K562 (cell line): Measurements from ENCODE around the gene PRMT2. TPM values are rescaled to one million over a fixed set of nuclear protein-coding genes. Genes with fewer than 3 reads are reported as not detected.

Experiments used
- ATAC-seq: fragments of 200-7000 bp; cut with Tn5 transposase; 3 replicates; pipeline ENCODE4 v1.9.1; 2020; ENCODE audit warnings: moderate library complexity
- BruUV-seq: library from RNA; stranded (reverse); fragments of 400-500 nt; replicated peaks from 2 replicates; lab custom pipeline; 2021; lab: Mats Ljungman, UMichigan
- CTCF ChIA-PET: fragments of 300-600 bp; formaldehyde crosslinking; extraction: SDS; loops from one replicate; lab custom pipeline; 2021; ENCODE audit warnings: low intra/inter-chr PET ratio; lab: Yijun Ruan, JAX
- POLR2A ChIA-PET: fragments of 300-600, 350-650 bp; sonication (Branson Sonifier 250); formaldehyde crosslinking; extraction: SDS; loops from one replicate; lab custom pipeline; 2021; ENCODE audit warnings: antibody characterized with exemption, inconsistent platforms; lab: Yijun Ruan, JAX
- DNase-seq, 4 experiments: peaks; one replicate each; pipeline versions ENCODE4 v3.0.0 to v3.0.0-alpha.2; 2011 to 2018; ENCODE audit warnings: low spot score in 3 of 4, mixed read lengths in 3 of 4; ENCODE audit errors: extremely low read depth in 1 of 4
- FAIRE-seq: peaks from 2 replicates; lab custom pipeline; 2011; peaks lifted over from hg19 to GRCh38; lab: Jason Lieb, UNC
- H2AFZ ChIP-seq: 2 replicates; pipeline ENCODE4 v1.6.0; 2011; ENCODE audit warnings: low read depth, low read length, control low read depth, inconsistent platforms
- H3K27ac ChIP-seq: fragments of 200-600 bp; 3 replicates; pipeline ENCODE4 v1.8.0; 2011; ENCODE audit warnings: low read depth, mild to moderate bottlenecking, control low read depth, inconsistent platforms, low read length, moderate library complexity, mixed read lengths; ENCODE audit errors: extremely low read depth
- H3K27me3 ChIP-seq, 2 experiments: fragments of 300-600 bp in 1 of 2; 2 replicates in 1 of 2; 3 replicates in 1 of 2; pipeline versions ENCODE4 v1.6.0 to v1.8.0; 2011; ENCODE audit warnings: inconsistent platforms in 2 of 2, low read length in 2 of 2, mild to moderate bottlenecking in 1 of 2, mixed read lengths in 1 of 2, moderate library complexity in 1 of 2; ENCODE audit not compliant: control insufficient read depth in 2 of 2, insufficient read depth in 2 of 2
- H3K36me3 ChIP-seq: fragments of 300-600 bp; 3 replicates; pipeline ENCODE4 v1.8.0; 2011; ENCODE audit warnings: mild to moderate bottlenecking, low read length, inconsistent platforms; ENCODE audit not compliant: control insufficient read depth, insufficient read depth
- H3K4me1 ChIP-seq, 2 experiments: fragments of 200-600 bp in 1 of 2; replicated peaks in 1 of 2; 2 replicates in 1 of 2; 3 replicates in 1 of 2; pipeline versions ENCODE4 v1.5.1 to v1.8.0; 2011; ENCODE audit warnings: inconsistent platforms in 2 of 2, low read length in 2 of 2, mild to moderate bottlenecking in 1 of 2, mixed read lengths in 1 of 2, moderate library complexity in 1 of 2; ENCODE audit not compliant: control insufficient read depth in 2 of 2, insufficient read depth in 2 of 2
- H3K4me2 ChIP-seq: 2 replicates; pipeline ENCODE4 v1.6.1; 2011; ENCODE audit warnings: low read length, control low read depth, inconsistent platforms, mixed read lengths; ENCODE audit not compliant: insufficient read depth
- H3K4me3 ChIP-seq: fragments of 200-600 bp; sonication (generic), shearing (Covaris generic); 2 replicates; pipeline ENCODE4 v1.5.1; 2016; ENCODE audit warnings: control low read depth, inconsistent platforms
- H3K79me2 ChIP-seq: fragments of 200-600 bp; 3 replicates; pipeline ENCODE4 v1.8.0; 2011; ENCODE audit warnings: low read length, inconsistent platforms; ENCODE audit not compliant: control insufficient read depth, insufficient read depth
- H3K9ac ChIP-seq, 2 experiments: 2 replicates each; pipeline versions ENCODE4 v1.6.0 to v1.6.1; 2011; ENCODE audit warnings: low read depth in 2 of 2, low read length in 2 of 2, control low read depth in 1 of 2, inconsistent platforms in 1 of 2, mild to moderate bottlenecking in 1 of 2, mixed read lengths in 1 of 2; ENCODE audit not compliant: insufficient read depth in 1 of 2
- H3K9me1 ChIP-seq: one replicate; pipeline ENCODE4 v1.6.0; 2011; ENCODE audit warnings: inconsistent platforms, mild to moderate bottlenecking, low read length, moderate library complexity; ENCODE audit not compliant: control insufficient read depth, insufficient read depth
- H3K9me3 ChIP-seq: replicated peaks from 2 replicates; pipeline ENCODE4 v1.5.1; 2011; ENCODE audit warnings: low read depth, low read length, inconsistent platforms; ENCODE audit not compliant: control insufficient read depth, insufficient read depth
- H4K20me1 ChIP-seq: replicated peaks from 2 replicates; pipeline ENCODE4 v1.6.1; 2011; ENCODE audit warnings: low read length, inconsistent platforms, mixed read lengths; ENCODE audit not compliant: control insufficient read depth, insufficient read depth
- CC2D1A ChIP-seq: fragments of 450-650 bp; IDR thresholded peaks from 2 replicates; pipeline ENCODE4 v1.6.1; 2017; ENCODE audit warnings: mild to moderate bottlenecking
- CHD4 ChIP-seq: fragments of 200-600 bp; sonication (generic); IDR thresholded peaks from 3 replicates; pipeline ENCODE4 v1.6.1; 2012; ENCODE audit warnings: low read depth, mild to moderate bottlenecking, mixed read lengths, low read length, inconsistent platforms; ENCODE audit not compliant: insufficient read depth, insufficient replicate concordance, poor library complexity, severe bottlenecking
- CREBBP ChIP-seq: IDR thresholded peaks from one replicate; pipeline ENCODE4 v1.6.1; 2012; ENCODE audit warnings: low read depth, mild to moderate bottlenecking, control low read depth, inconsistent platforms, low read length
- FOXM1 ChIP-seq, 2 experiments: fragments of 450-650 bp in 1 of 2; sonication (generic) in 1 of 2; formaldehyde crosslinking in 1 of 2; IDR thresholded peaks; 2 replicates each; pipeline versions ENCODE4 v1.6.1 to v1.9.0; 2017 to 2022; ENCODE audit warnings: low read depth in 2 of 2, mild to moderate bottlenecking in 2 of 2, missing genetic modification reagents in 1 of 2, moderate library complexity in 1 of 2
- HMG20A ChIP-seq: fragments of 450-650 bp; formaldehyde crosslinking; conservative IDR thresholded peaks from 2 replicates; pipeline ENCODE4 v1.4.0; 2020; ENCODE audit warnings: mild to moderate bottlenecking, mixed read lengths
- HNRNPH1 ChIP-seq: fragments of 200-400 bp; formaldehyde crosslinking; optimal IDR thresholded peaks from 2 replicates; pipeline ENCODE3; 2017; ENCODE audit warnings: low read depth, mild to moderate bottlenecking, low read length, moderate library complexity
- PHF20 ChIP-seq: fragments of 450-650 bp; IDR thresholded peaks from 2 replicates; pipeline ENCODE4 v1.6.1; 2018; ENCODE audit not compliant: partially characterized antibody
- PREB ChIP-seq: sonication (generic); formaldehyde crosslinking; IDR thresholded peaks from 2 replicates; pipeline ENCODE4 v1.8.1; 2023; ENCODE audit warnings: mild to moderate bottlenecking, missing genetic modification reagents
- RBM17 ChIP-seq: fragments of 200-400 bp; formaldehyde crosslinking; IDR thresholded peaks from 2 replicates; pipeline ENCODE4 v1.6.1; 2017; ENCODE audit warnings: low read depth, mild to moderate bottlenecking, low read length, borderline replicate concordance
- REST ChIP-seq, 2 experiments: fragments of 450-650 bp; formaldehyde crosslinking in 1 of 2; IDR thresholded peaks; 2 replicates each; pipeline versions ENCODE4 v1.4.0 to v1.6.1; 2014 to 2020; ENCODE audit warnings: mild to moderate bottlenecking in 2 of 2, borderline replicate concordance in 1 of 2, low read depth in 1 of 2
- SLC30A9 ChIP-seq: fragments of 250-450 bp; sonication (Bioruptor Pico); IDR thresholded peaks from 2 replicates; pipeline ENCODE4 v1.8.0; 2022; ENCODE audit warnings: mild to moderate bottlenecking, moderate library complexity
- SPI1 ChIP-seq: IDR thresholded peaks from 2 replicates; pipeline ENCODE4 v1.6.1; 2011; ENCODE audit warnings: low read depth, low read length, control low read depth, borderline replicate concordance
- WGBS: fragments of 100-300 bp; shearing (Covaris generic); methylation state at CpG from one replicate; pipeline ENCODE4 v1.1.6; 2016; ENCODE audit warnings: low coverage, mixed read lengths; ENCODE audit not compliant: insufficient coverage; ENCODE audit errors: missing lambda C conversion rate; 5-methylcytosine and 5-hydroxymethylcytosine counted together
- in situ Hi-C: fragments of 300-500 bp; cut with MboI; formaldehyde crosslinking; loops from 4 replicates; pipeline ENCODE4 v1.15.0; 2018; ENCODE audit warnings: inconsistent platforms, mixed read lengths
- intact Hi-C: fragments of 100-400 bp; cut with micrococcal nuclease; formaldehyde crosslinking; loops from 2 replicates; pipeline ENCODE4 v1.14.2; 2022
- polyA plus RNA-seq, 8 experiments: library from polyadenylated mRNA; depleted of rRNA in 4 of 8; stranded (reverse) in 5 of 8; unstranded in 3 of 8; fragments of >200 nt; fragmentation: Nextera tagmentation in 2 of 8; fragmentation: Illumina TruSeq in 1 of 8; extraction: Ambion mirVana in 2 of 8; extraction: Trizol in 1 of 8; gene quantifications; 2 replicates each; pipeline versions ENCODE4 v1.2.1 to v1.2.3, GENCODE V29; 2011 to 2014; ENCODE audit warnings: inconsistent platforms in 1 of 8, missing spikeins in 1 of 8
- total RNA-seq, 7 experiments: library from RNA; depleted of rRNA in 6 of 7; stranded (reverse); fragments of >200 nt in 6 of 7; fragmentation: Illumina TruSeq in 2 of 7; extraction: Trizol in 2 of 7; gene quantifications; 2 replicates each; pipeline versions ENCODE4 v1.2.1 to v1.2.3, GENCODE V29; 2011 to 2021; ENCODE audit warnings: low replicate concordance in 1 of 7

Gene PRMT2
- total and polyA plus RNA-seq, 9 of the 15 experiments (the other 6 are each of a cell fraction or from before 2014, with no cell fraction given): 37.2 to 85.7 (median 59.3) TPM

GRCh38 chr21:46597896-46598343 is 37.6 kb upstream of the PRMT2 start:
- POLR2A ChIA-PET: interaction anchor here (1.5 kb wide), 1 partner anchor 12 kb away, joined by 6 read pairs; no protein-coding TSS in a partner anchor
- Histone ChIP-seq H3K79me2 (no peaks in the 10 kb centered on the region), H3K27ac (no peak overlapping the region), H3K4me3 (no peak overlapping the region), H4K20me1 (no peaks in the 10 kb centered on the region), H3K9me3 (peaks cover 3% of the 10 kb centered on the region; the same call in 1 of the 2 replicates), H3K36me3 (no peaks in the 10 kb centered on the region), H3K4me1 (peaks cover 19 to 20% of the 10 kb centered on the region in 2 experiments; a peak in 4 of 5 replicates), H3K4me2 (no peak overlapping the region), H3K9ac (peak overlapping the region in 1 of 2 experiments; percentile 38; a peak in 1 of 4 replicates), H3K9me1 (no peaks in the 10 kb centered on the region), H2AFZ (peak overlapping the region; percentile 77), H3K27me3 (peaks cover 0 to 5% of the 10 kb centered on the region in 2 experiments; a peak in 1 of 5 replicates)
- intact Hi-C loops: no loop called here
- DNase-seq (peak; percentile 30 to 63 (median 54)), ATAC-seq (peak; percentile 71), FAIRE-seq (no peak)
- CTCF ChIA-PET: no interaction called here
- WGBS: 59% methylated on average over 20 of the region's 20 CpGs
- BruUV-seq: no TSS peak
- in situ Hi-C loops: no loop called here
- TF ChIP-seq REST (IDR thresholded peaks at IDR 0.05; ENCODE audit: borderline replicate concordance) (0 out of 2 replicates have a peak, but pooled peaks have one; percentile 9), REST (CRISPR knock-in tag; IDR thresholded peaks at IDR 0.05; ENCODE audit: low read depth) (no peak), HNRNPH1 (no peak), CREBBP (no peak), RBM17 (no peak), CC2D1A (peak; percentile 60; the same call in 1 of the 2 replicates), FOXM1 (IDR thresholded peaks at IDR 0.05; ENCODE audit: low read depth) (no peak), FOXM1 (CRISPR knock-in tag; IDR thresholded peaks at IDR 0.05; ENCODE audit: low read depth) (no peak), SPI1 (peak; percentile 78), SLC30A9 (CRISPR knock-in tag) (no peak), HMG20A (CRISPR knock-in tag) (no peak), PHF20 (no peak), CHD4 (no peak), PREB (CRISPR knock-in tag) (no peak)
